ENCODE results near the gene ILF3.

The ILF3 gene
- total RNA-seq, result 484 to 774 (median 623) reads per million in 9 experiments

GRCh38 chr19:10653732-10654609, at the start of gene ILF3:
ILF3 (plus strand) TSS chr19:10654346; CDS start chr19:10670606, 16,260 bp downstream.
- peaks cover 32 to 38% of the 10 kb centered on the region in 2 donors for H3K4me1 Mint-ChIP-seq (ENCODE audit: low read depth in 2 of 2)
- H3K36me3 Mint-ChIP-seq (ENCODE audit: insufficient read depth), result peaks cover 58% of the 10 kb centered on the region
- H3K27me3 Mint-ChIP-seq, result no peaks in the 10 kb centered on the region
- H3K27ac Mint-ChIP-seq, result peak within 1 kb of the TSS; percentile 99
- ATAC-seq (replicated peaks) (peak; percentile 80), DNase-seq (peak; percentile 100)
- no peaks in the 10 kb centered on the region for H3K9me3 Mint-ChIP-seq
- H3K4me3 Mint-ChIP-seq, result peak within 1 kb of the TSS; percentile 95 to 97

GRCh38 chr19:10604460-10604980, 49.6 kb upstream of the ILF3 start:
- ATAC-seq (replicated peaks) (no peak), DNase-seq (no peak)
- peaks cover 22 to 23% of the 10 kb centered on the region in 2 donors for H3K4me1 Mint-ChIP-seq (ENCODE audit: low read depth in 2 of 2)
- H3K4me3 Mint-ChIP-seq, result peak overlapping the region; percentile 87 to 98
- peak overlapping the region; percentile 96 for H3K27ac Mint-ChIP-seq
- peaks cover 27% of the 10 kb centered on the region for H3K36me3 Mint-ChIP-seq (ENCODE audit: insufficient read depth)
- no peaks in the 10 kb centered on the region for H3K27me3 Mint-ChIP-seq
- no peaks in the 10 kb centered on the region for H3K9me3 Mint-ChIP-seq

GRCh38 chr19:10611907-10612306, 42.2 kb upstream of the ILF3 start:
- Mint-ChIP-seq H3K27ac (peak overlapping the region in 1 of 2 donors; percentile 16), H3K4me3 (no peak overlapping the region), H3K9me3 (no peaks in the 10 kb centered on the region), H3K4me1 (ENCODE audit: low read depth in 2 of 2) (peaks cover 16 to 20% of the 10 kb centered on the region in 2 donors), H3K36me3 (ENCODE audit: insufficient read depth) (peaks cover 26% of the 10 kb centered on the region), H3K27me3 (no peaks in the 10 kb centered on the region)
- no peak for DNase-seq
- no peak for ATAC-seq (replicated peaks)

GRCh38 chr19:10612499-10613119, 41.5 kb upstream of the ILF3 start:
- DNase-seq, result no peak
- H3K27ac Mint-ChIP-seq, result peak overlapping the region in 1 of 2 donors; percentile 46
- H3K4me1 Mint-ChIP-seq (ENCODE audit: low read depth in 2 of 2), result peaks cover 19 to 20% of the 10 kb centered on the region in 2 donors
- H3K36me3 Mint-ChIP-seq (ENCODE audit: insufficient read depth), result peaks cover 30% of the 10 kb centered on the region
- no peaks in the 10 kb centered on the region for H3K9me3 Mint-ChIP-seq
- no peak for ATAC-seq (replicated peaks)
- H3K4me3 Mint-ChIP-seq, result no peak overlapping the region
- no peaks in the 10 kb centered on the region for H3K27me3 Mint-ChIP-seq

GRCh38 chr19:10615429-10616023, 38.6 kb upstream of the ILF3 start:
- Mint-ChIP-seq H3K27ac (peak overlapping the region; percentile 79 to 86), H3K36me3 (ENCODE audit: insufficient read depth) (peaks cover 43% of the 10 kb centered on the region), H3K4me1 (ENCODE audit: low read depth in 2 of 2) (peaks cover 23 to 24% of the 10 kb centered on the region in 2 donors), H3K27me3 (no peaks in the 10 kb centered on the region), H3K4me3 (peak overlapping the region; percentile 66 to 71), H3K9me3 (no peaks in the 10 kb centered on the region)
- DNase-seq, result no peak
- ATAC-seq (replicated peaks), result peak; percentile 40

GRCh38 chr19:10617409-10618121, 36.6 kb upstream of the ILF3 start:
- H3K4me3 Mint-ChIP-seq, result peak overlapping the region; percentile 17 to 37

GRCh38 chr19:10618846-10619245, 35.3 kb upstream of the ILF3 start:
- ATAC-seq (replicated peaks) (no peak), DNase-seq (no peak)
- peaks cover 45% of the 10 kb centered on the region for H3K36me3 Mint-ChIP-seq (ENCODE audit: insufficient read depth)
- no peak overlapping the region for H3K4me3 Mint-ChIP-seq
- peak overlapping the region in 1 of 2 donors; percentile 59 for H3K27ac Mint-ChIP-seq
- H3K27me3 Mint-ChIP-seq, result no peaks in the 10 kb centered on the region
- H3K9me3 Mint-ChIP-seq, result no peaks in the 10 kb centered on the region
- H3K4me1 Mint-ChIP-seq (ENCODE audit: low read depth in 2 of 2), result peaks cover 32 to 37% of the 10 kb centered on the region in 2 donors

More at GRCh38 chr19:10617409-10618121, 36.6 kb upstream of the ILF3 start:
- peak overlapping the region; percentile 68 to 76 for H3K27ac Mint-ChIP-seq
- DNase-seq (no peak), ATAC-seq (replicated peaks) (no peak)
- no peaks in the 10 kb centered on the region for H3K27me3 Mint-ChIP-seq
- H3K9me3 Mint-ChIP-seq, result no peaks in the 10 kb centered on the region
- H3K4me1 Mint-ChIP-seq (ENCODE audit: low read depth in 2 of 2), result peaks cover 35 to 39% of the 10 kb centered on the region in 2 donors
- H3K36me3 Mint-ChIP-seq (ENCODE audit: insufficient read depth), result peaks cover 50% of the 10 kb centered on the region

GRCh38 chr19:10620786-10621185, 33.4 kb upstream of the ILF3 start:
- no peak for ATAC-seq (replicated peaks)
- H3K36me3 Mint-ChIP-seq (ENCODE audit: insufficient read depth), result peaks cover 41% of the 10 kb centered on the region
- H3K9me3 Mint-ChIP-seq, result no peaks in the 10 kb centered on the region
- no peak for DNase-seq
- H3K27me3 Mint-ChIP-seq, result no peaks in the 10 kb centered on the region
- no peak overlapping the region for H3K4me3 Mint-ChIP-seq
- H3K27ac Mint-ChIP-seq, result peak overlapping the region; percentile 68 to 82
- H3K4me1 Mint-ChIP-seq (ENCODE audit: low read depth in 2 of 2), result peaks cover 36 to 44% of the 10 kb centered on the region in 2 donors

GRCh38 chr19:10621966-10622365, 32.2 kb upstream of the ILF3 start:
- Mint-ChIP-seq H3K9me3 (no peaks in the 10 kb centered on the region), H3K36me3 (ENCODE audit: insufficient read depth) (peaks cover 47% of the 10 kb centered on the region), H3K27ac (peak overlapping the region; percentile 68 to 88), H3K4me1 (ENCODE audit: low read depth in 2 of 2) (peaks cover 35 to 43% of the 10 kb centered on the region in 2 donors), H3K27me3 (no peaks in the 10 kb centered on the region), H3K4me3 (peak overlapping the region in 1 of 2 donors; percentile 47)
- DNase-seq (no peak), ATAC-seq (replicated peaks) (no peak)

GRCh38 chr19:10624585-10624984, 29.6 kb upstream of the ILF3 start:
- no peaks in the 10 kb centered on the region for H3K27me3 Mint-ChIP-seq
- DNase-seq, result peak in 2 of 3 experiments; percentile 21
- H3K4me1 Mint-ChIP-seq (ENCODE audit: low read depth in 2 of 2), result peaks cover 28 to 41% of the 10 kb centered on the region in 2 donors
- peak overlapping the region; percentile 58 to 74 for H3K4me3 Mint-ChIP-seq
- H3K27ac Mint-ChIP-seq, result peak overlapping the region; percentile 83 to 86
- H3K36me3 Mint-ChIP-seq (ENCODE audit: insufficient read depth), result peaks cover 58% of the 10 kb centered on the region
- ATAC-seq (replicated peaks), result peak; percentile 98
- H3K9me3 Mint-ChIP-seq, result no peaks in the 10 kb centered on the region

- Mint-ChIP-seq H3K36me3 (ENCODE audit: insufficient read depth) (peaks cover 59% of the 10 kb centered on the region), H3K4me3 (peak within 1 kb of the TSS; percentile 58 to 74), H3K9me3 (no peaks in the 10 kb centered on the region), H3K4me1 (ENCODE audit: low read depth in 2 of 2) (peaks cover 28 to 41% of the 10 kb centered on the region in 2 donors), H3K27ac (peak within 1 kb of the TSS; percentile 83 to 86), H3K27me3 (no peaks in the 10 kb centered on the region)
- ATAC-seq (replicated peaks) (peak; percentile 5), DNase-seq (no peak)
These were observed 29.0 kb upstream of the ILF3 start, which contains the start of gene SLC44A2 for GRCh38 chr19:10625003-10625761. SLC44A2 (plus strand) TSS chr19:10625553; CDS start chr19:10625634, 81 bp downstream.

- DNase-seq (no peak), ATAC-seq (replicated peaks) (no peak)
- Mint-ChIP-seq H3K4me3 (peak overlapping the region; percentile 31 to 48), H3K4me1 (ENCODE audit: low read depth in 2 of 2) (peaks cover 25 to 37% of the 10 kb centered on the region in 2 donors), H3K27me3 (no peaks in the 10 kb centered on the region), H3K36me3 (ENCODE audit: insufficient read depth) (peaks cover 59% of the 10 kb centered on the region), H3K27ac (peak overlapping the region in 1 of 2 donors; percentile 80), H3K9me3 (no peaks in the 10 kb centered on the region)
These were observed 28.4 kb upstream of the ILF3 start for GRCh38 chr19:10625762-10626138.
